ENCODE results near the gene GATAD2B. TPM values are rescaled to one million over a fixed set of nuclear protein-coding genes. Genes with fewer than 3 reads are reported as not detected.
A peak's percentile ranks its signal among the peaks of the same experiment; 100 is the strongest.

GATAD2B gene
- total RNA-seq, 1 experiment from 2014 or later = 46.9 TPM

GRCh38 chr1:153775458-153776327 lies 147.1 kb downstream of the GATAD2B start (continued):
- TF ChIP-seq STAT6 (CRISPR knock-in tag; conservative IDR thresholded peaks at IDR 0.05; ENCODE audit: low read depth) = 0 out of 2 replicates have a peak, but pooled peaks have one; percentile 33
- no peak for TF ChIP-seq NR3C1 (CRISPR knock-in tag; conservative IDR thresholded peaks at IDR 0.05; ENCODE audit: low read depth)
- TF ChIP-seq ATF2 (CRISPR knock-in tag; IDR thresholded peaks at IDR 0.05; ENCODE audit: borderline replicate concordance, low read depth) = no peak
- no peak for TF ChIP-seq EMX1 (CRISPR knock-in tag; IDR thresholded peaks at IDR 0.05)

DNA sequence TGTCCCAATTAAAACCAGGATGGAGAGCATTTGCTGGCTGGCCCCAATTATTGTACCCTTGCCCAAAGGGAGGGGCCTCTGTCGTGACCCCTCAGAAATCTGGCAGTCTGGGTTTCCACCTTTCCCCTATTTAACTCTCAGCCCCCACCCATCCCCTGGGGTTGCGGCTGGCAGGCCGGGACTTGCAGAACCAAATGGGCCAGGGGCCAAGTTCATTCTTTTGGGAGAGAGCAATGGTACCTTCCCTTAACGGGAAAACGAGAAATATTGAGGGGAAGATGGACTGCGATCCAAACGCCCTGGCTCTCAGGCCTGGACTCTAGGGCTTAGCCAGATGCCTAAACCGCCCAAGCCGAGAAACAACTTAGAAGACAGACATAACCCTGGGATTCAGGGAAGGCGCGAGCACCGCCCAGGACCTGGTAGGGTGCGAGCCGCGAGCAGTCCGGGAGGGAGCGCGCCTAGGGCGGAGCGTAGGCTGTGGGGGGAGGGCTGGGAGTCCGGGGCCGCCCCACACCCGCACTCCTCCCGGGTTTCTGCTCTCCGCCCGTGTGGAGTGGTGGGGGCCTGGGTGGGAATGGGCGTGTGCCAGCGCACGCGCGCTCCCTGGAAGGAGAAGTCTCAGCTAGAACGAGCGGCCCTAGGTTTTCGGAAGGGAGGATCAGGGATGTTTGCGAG lies 147.9 kb downstream of the GATAD2B start, which contains the start of gene SLC27A3:
SLC27A3 (plus strand) TSS at position 628 of the 678 bp plus-strand sequence. CDS start 91 bp downstream, outside the sequence.
- DNase-seq (ENCODE audit: low spot score) (peak; percentile 55), ATAC-seq (peak; percentile 30)
- Mint-ChIP-seq H3K27me3 (ENCODE audit: low read depth) (no peaks in the 10 kb centered on the region), H3K36me3 (peaks cover 19% of the 10 kb centered on the region), H3K4me3 (peak within 1 kb of the TSS; percentile 86), H3K4me1 (peaks cover 43% of the 10 kb centered on the region), H3K9me3 (no peaks in the 10 kb centered on the region), H3K27ac (peak within 1 kb of the TSS; percentile 97)
- ChIA-PET CTCF (interaction anchor here (0.9 to 2.8 kb wide), 12 partner anchors 10 to 264 kb away, joined by 3 to 26 read pairs (median 4); partner anchors contain the start of genes CHTOP, DENND4B, NPR1 and RAB13), POLR2A (interaction anchor here (0.5 to 1.6 kb wide), 8 partner anchors 8 to 203 kb away, joined by 3 to 13 read pairs (median 4); partner anchors contain the start of genes CHTOP, JTB and S100A13)
- 0 out of 2 replicates have a peak, but pooled peaks have one; percentile 48 for TF ChIP-seq CREB1 (CRISPR knock-in tag; IDR thresholded peaks at IDR 0.05)
- TF ChIP-seq ZNF423 (CRISPR knock-in tag; IDR thresholded peaks at IDR 0.05) = peak; percentile 50
- 0 out of 2 replicates have a peak, but pooled peaks have one; percentile 70 for TF ChIP-seq KAT7 (CRISPR knock-in tag; IDR thresholded peaks at IDR 0.05; ENCODE audit: borderline replicate concordance)
- 0 out of 2 replicates have a peak, but pooled peaks have one; percentile 6 for TF ChIP-seq ESRRA (CRISPR knock-in tag; IDR thresholded peaks at IDR 0.05; ENCODE audit: borderline replicate concordance)
- TF ChIP-seq CREM (CRISPR knock-in tag; IDR thresholded peaks at IDR 0.05) = 0 out of 2 replicates have a peak, but pooled peaks have one; percentile 65
- no peak for TF ChIP-seq ELF4 (CRISPR knock-in tag; IDR thresholded peaks at IDR 0.05; ENCODE audit: low read depth)
- no peak for TF ChIP-seq TEAD4 (CRISPR knock-in tag; IDR thresholded peaks at IDR 0.05)
- TF ChIP-seq, protein P1, sequence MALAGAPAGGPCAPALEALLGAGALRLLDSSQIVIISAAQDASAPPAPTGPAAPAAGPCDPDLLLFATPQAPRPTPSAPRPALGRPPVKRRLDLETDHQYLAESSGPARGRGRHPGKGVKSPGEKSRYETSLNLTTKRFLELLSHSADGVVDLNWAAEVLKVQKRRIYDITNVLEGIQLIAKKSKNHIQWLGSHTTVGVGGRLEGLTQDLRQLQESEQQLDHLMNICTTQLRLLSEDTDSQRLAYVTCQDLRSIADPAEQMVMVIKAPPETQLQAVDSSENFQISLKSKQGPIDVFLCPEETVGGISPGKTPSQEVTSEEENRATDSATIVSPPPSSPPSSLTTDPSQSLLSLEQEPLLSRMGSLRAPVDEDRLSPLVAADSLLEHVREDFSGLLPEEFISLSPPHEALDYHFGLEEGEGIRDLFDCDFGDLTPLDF (CRISPR knock-in tag; IDR thresholded peaks at IDR 0.05) = no peak
- 0 out of 2 replicates have a peak, but pooled peaks have one; percentile 8 for TF ChIP-seq SP1 (CRISPR knock-in tag; conservative IDR thresholded peaks at IDR 0.05)
- TF ChIP-seq, protein P2, sequence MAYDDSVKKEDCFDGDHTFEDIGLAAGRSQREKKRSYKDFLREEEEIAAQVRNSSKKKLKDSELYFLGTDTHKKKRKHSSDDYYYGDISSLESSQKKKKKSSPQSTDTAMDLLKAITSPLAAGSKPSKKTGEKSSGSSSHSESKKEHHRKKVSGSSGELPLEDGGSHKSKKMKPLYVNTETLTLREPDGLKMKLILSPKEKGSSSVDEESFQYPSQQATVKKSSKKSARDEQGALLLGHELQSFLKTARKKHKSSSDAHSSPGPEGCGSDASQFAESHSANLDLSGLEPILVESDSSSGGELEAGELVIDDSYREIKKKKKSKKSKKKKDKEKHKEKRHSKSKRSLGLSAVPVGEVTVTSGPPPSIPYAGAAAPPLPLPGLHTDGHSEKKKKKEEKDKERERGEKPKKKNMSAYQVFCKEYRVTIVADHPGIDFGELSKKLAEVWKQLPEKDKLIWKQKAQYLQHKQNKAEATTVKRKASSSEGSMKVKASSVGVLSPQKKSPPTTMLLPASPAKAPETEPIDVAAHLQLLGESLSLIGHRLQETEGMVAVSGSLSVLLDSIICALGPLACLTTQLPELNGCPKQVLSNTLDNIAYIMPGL (CRISPR knock-in tag; IDR thresholded peaks at IDR 0.05) = no peak
- no peak for TF ChIP-seq ZNF121 (CRISPR knock-in tag; IDR thresholded peaks at IDR 0.05)

Data from WTC11 (cell line).